ENCODE results near the gene AURKAIP1. TPM values are rescaled to one million over a fixed set of nuclear protein-coding genes. Genes with fewer than 3 reads are reported as not detected.
"Not testable (repeated sequence)": the region's sequence is repeated elsewhere in the genome, so short reads cannot be mapped to it uniquely, and the experiment has no call there.

The AURKAIP1 gene
- total and polyA plus RNA-seq, 12 donors = 44.2 to 317 (median 161) TPM

- DNase-seq = no peak
- intact Hi-C loops (cut with DNase I) = no loop called here
- no peaks in the 10 kb centered on the region for H3K27me3 ChIP-seq
- H3K9me3 ChIP-seq (replicated peaks in 1 of 3) = no peaks in the 10 kb centered on the region
- no peak overlapping the region for H3K27ac ChIP-seq
- H3K4me1 ChIP-seq (replicated peaks in 1 of 2) = no peaks in the 10 kb centered on the region
- TF ChIP-seq, protein P1, sequence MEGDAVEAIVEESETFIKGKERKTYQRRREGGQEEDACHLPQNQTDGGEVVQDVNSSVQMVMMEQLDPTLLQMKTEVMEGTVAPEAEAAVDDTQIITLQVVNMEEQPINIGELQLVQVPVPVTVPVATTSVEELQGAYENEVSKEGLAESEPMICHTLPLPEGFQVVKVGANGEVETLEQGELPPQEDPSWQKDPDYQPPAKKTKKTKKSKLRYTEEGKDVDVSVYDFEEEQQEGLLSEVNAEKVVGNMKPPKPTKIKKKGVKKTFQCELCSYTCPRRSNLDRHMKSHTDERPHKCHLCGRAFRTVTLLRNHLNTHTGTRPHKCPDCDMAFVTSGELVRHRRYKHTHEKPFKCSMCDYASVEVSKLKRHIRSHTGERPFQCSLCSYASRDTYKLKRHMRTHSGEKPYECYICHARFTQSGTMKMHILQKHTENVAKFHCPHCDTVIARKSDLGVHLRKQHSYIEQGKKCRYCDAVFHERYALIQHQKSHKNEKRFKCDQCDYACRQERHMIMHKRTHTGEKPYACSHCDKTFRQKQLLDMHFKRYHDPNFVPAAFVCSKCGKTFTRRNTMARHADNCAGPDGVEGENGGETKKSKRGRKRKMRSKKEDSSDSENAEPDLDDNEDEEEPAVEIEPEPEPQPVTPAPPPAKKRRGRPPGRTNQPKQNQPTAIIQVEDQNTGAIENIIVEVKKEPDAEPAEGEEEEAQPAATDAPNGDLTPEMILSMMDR (IDR thresholded peaks at IDR 0.05) = no peak
- no peak for TF ChIP-seq POLR2A (IDR thresholded peaks at IDR 0.05)
- no peak overlapping the region for H3K4me3 ChIP-seq
- no peaks in the 10 kb centered on the region for H3K36me3 ChIP-seq (replicated peaks in 1 of 2)
- 71 to 77% (median 76%) methylated on average over 13 of the region's 13 CpGs for WGBS, 4 donors
These were observed 40.7 kb upstream of the AURKAIP1 start for GRCh38 chr1:1415751-1416150.

DNA sequence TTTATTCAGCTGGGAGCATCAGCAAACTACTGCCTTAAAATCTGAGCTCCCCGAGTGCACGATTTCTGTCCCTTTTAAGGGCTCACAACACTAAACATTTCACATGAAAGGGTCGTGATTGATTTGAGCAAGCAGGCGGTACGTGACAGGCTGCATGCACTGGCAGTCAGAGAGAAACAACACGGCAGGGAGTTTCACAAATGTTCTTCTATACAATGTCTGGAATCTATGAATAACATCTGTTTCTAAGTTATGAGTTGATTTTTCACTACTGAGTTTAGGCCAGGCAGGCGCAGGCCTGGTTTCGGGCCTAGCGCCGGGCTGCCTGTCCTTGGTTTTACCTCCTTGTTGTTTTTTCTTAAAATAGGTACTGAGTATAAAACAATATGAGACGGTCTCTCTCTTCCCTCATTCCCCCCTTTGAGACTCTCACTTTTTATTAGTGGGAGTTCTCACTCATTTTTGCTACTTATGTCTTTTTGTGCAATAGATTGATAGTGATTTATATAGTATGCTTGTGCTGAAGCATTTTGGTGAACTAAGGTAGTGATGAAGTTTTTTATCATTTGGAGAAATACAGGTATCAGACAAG is 37.4 kb upstream of the AURKAIP1 start:
- H3K27ac ChIP-seq; DNase-seq; H3K9me3 ChIP-seq (replicated peaks in 1 of 3); H3K4me3 ChIP-seq; intact Hi-C loops (cut with DNase I); H3K36me3 ChIP-seq (replicated peaks in 1 of 2); H3K27me3 ChIP-seq: not testable (repeated sequence)
- peaks cover 5 to 12% of the 10 kb centered on the region in 2 donors for H3K4me1 ChIP-seq (replicated peaks in 1 of 2)
- 92 to 96% (median 94%) methylated on average over 11 of the region's 11 CpGs for WGBS, 4 donors

DNA sequence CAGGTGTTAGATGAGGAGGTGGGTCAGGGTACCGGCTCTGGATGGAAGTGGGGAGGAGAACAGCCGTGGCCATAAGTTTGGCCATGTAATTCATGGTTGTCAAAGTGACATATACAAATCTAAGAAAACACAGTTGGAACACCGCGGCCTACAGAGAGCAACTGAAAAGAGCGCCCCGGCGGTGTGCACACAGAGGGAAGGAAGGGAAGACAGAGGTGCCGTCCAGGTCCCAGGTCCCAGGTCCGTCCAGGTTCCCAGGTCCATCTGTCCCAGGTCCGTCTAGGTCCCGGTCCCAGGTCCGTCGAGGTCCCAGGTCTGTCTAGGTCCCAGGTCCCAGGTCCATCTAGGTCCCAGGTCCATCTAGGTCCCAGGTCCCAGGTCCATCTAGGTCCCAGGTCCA is 36.6 kb upstream of the AURKAIP1 start:
- Histone ChIP-seq H3K9me3 (replicated peaks in 1 of 3) (no peaks in the 10 kb centered on the region), H3K27me3 (no peaks in the 10 kb centered on the region), H3K4me3 (no peak overlapping the region), H3K27ac (no peak overlapping the region), H3K4me1 (replicated peaks in 1 of 2) (peaks cover 5 to 12% of the 10 kb centered on the region in 2 donors), H3K36me3 (replicated peaks in 1 of 2) (no peaks in the 10 kb centered on the region)
- 89 to 95% (median 93%) methylated on average over 8 to 13 of the region's 13 CpGs for WGBS, 4 donors
- intact Hi-C loops (cut with DNase I) = no loop called here
- DNase-seq = no peak
- TF ChIP-seq, protein P1 (IDR thresholded peaks at IDR 0.05) = no peak
- TF ChIP-seq POLR2A (IDR thresholded peaks at IDR 0.05) = no peak

DNA sequence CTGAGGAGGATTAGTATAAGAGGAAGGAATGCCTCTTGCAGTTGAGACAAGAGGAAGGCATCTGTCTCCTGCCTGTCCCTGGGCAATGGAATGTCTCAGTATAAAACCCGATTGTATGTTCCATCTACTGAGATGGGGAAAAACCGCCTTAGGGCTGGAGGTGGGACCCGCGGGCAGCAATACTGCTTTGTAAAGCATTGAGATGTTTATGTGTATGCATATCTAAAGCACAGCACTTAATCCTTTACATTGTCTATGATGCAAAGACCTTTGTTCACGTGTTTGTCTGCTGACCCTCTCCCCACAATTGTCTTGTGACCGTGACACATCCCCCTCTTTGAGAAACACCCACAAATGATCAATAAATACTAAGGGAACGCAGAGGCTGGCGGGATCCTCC is 35.2 kb upstream of the AURKAIP1 start:
- H3K27me3 ChIP-seq; H3K4me3 ChIP-seq; DNase-seq; intact Hi-C loops (cut with DNase I); H3K27ac ChIP-seq; H3K36me3 ChIP-seq (replicated peaks in 1 of 2); H3K9me3 ChIP-seq (replicated peaks in 1 of 3): not testable (repeated sequence)
- WGBS, 4 donors = 69 to 77% (median 72%) methylated on average over 8 of the region's 8 CpGs
- peaks cover 13 to 24% of the 10 kb centered on the region in 2 donors for H3K4me1 ChIP-seq (replicated peaks in 1 of 2)

- 8 to 17% (median 12%) methylated on average over 25 to 41 of the region's 41 CpGs for WGBS, 4 donors
- Histone ChIP-seq H3K9me3 (replicated peaks in 1 of 3) (no peaks in the 10 kb centered on the region), H3K27me3 (no peaks in the 10 kb centered on the region), H3K4me1 (replicated peaks in 1 of 2) (peaks cover 13 to 24% of the 10 kb centered on the region in 2 donors), H3K27ac (peak overlapping the region; percentile 46 to 90 (median 77)), H3K36me3 (replicated peaks in 1 of 2) (peaks cover 0 to 31% of the 10 kb centered on the region in 2 donors), H3K4me3 (peak overlapping the region; percentile 73 to 96 (median 86))
- DNase-seq = peak in 2 of 7 donors; percentile 44 to 62
- intact Hi-C loops (cut with DNase I) = no loop called here
- TF ChIP-seq, protein P1 (IDR thresholded peaks at IDR 0.05) = peak in 2 of 6 experiments; percentile 21 to 38
- no peak for TF ChIP-seq POLR2A (IDR thresholded peaks at IDR 0.05)
These were observed 32.8 kb upstream of the AURKAIP1 start for GRCh38 chr1:1407636-1408318.
